GM12878 (cell line): ENCODE results near the gene ACVR1. TPM values are rescaled to one million over a fixed set of nuclear protein-coding genes. Genes with fewer than 3 reads are reported as not detected.

Source experiments
- ATAC-seq: fragments of 200-7000 bp; cut with Tn5 transposase; 3 replicates; pipeline ENCODE4 v1.9.1; 2020; ENCODE audit warnings: mild to moderate bottlenecking, moderate library complexity
- BruUV-seq: library from RNA; stranded (reverse); fragments of 400-500 nt; replicated peaks from 2 replicates; lab custom pipeline; 2021; lab: Mats Ljungman, UMichigan
- CTCF ChIA-PET: fragments of 300-600 bp; sonication (Branson Sonifier 250); formaldehyde crosslinking; extraction: SDS; loops from one replicate; lab custom pipeline; 2021; ENCODE audit warnings: inconsistent platforms; lab: Yijun Ruan, JAX
- POLR2A ChIA-PET: fragments of 350-600 bp; formaldehyde crosslinking; extraction: SDS; loops from one replicate; lab custom pipeline; 2021; ENCODE audit warnings: inconsistent platforms; lab: Charles Lee
- RAD21 ChIA-PET: fragments of 300-600 bp; sonication (Branson Sonifier 250); formaldehyde crosslinking; loops from one replicate; lab custom pipeline; 2023; ENCODE audit warnings: antibody characterized with exemption; ENCODE audit not compliant: unreplicated experiment; lab: Charles Lee
- SMC1A ChIA-PET: fragments of 300-600 bp; sonication (Branson Sonifier 250); formaldehyde crosslinking; loops from one replicate; lab custom pipeline; 2023; ENCODE audit not compliant: unreplicated experiment, uncharacterized antibody; lab: Charles Lee
- DNase-seq: peaks from one replicate; pipeline ENCODE4 v3.0.0-alpha.2; 2011; ENCODE audit warnings: low read depth, low spot score
- FAIRE-seq: peaks from 3 replicates; lab custom pipeline; 2011; peaks lifted over from hg19 to GRCh38; lab: Jason Lieb, UNC
- H2AFZ ChIP-seq: 2 replicates; pipeline ENCODE4 v1.6.0; 2011; ENCODE audit warnings: low read depth, low read length, control low read depth; ENCODE audit not compliant: control insufficient read depth
- H3K27ac ChIP-seq: 2 replicates; pipeline ENCODE4 v1.5.1; 2011; ENCODE audit warnings: control low read depth; ENCODE audit not compliant: control insufficient read depth, insufficient read depth
- H3K27me3 ChIP-seq, 2 experiments: replicated peaks in 1 of 2; 2 replicates each; pipeline versions ENCODE4 v1.6.0 to v1.6.1; 2011; ENCODE audit warnings: low read length in 1 of 2; ENCODE audit not compliant: control insufficient read depth in 2 of 2, insufficient read depth in 2 of 2
- H3K36me3 ChIP-seq, 2 experiments: 2 replicates each; pipeline ENCODE4 v1.5.1; 2011; ENCODE audit warnings: low read length in 1 of 2; ENCODE audit not compliant: control insufficient read depth in 2 of 2, insufficient read depth in 2 of 2
- H3K4me1 ChIP-seq: 2 replicates; pipeline ENCODE4 v1.6.1; 2011; ENCODE audit warnings: mild to moderate bottlenecking, low read length, moderate library complexity, mixed read lengths; ENCODE audit not compliant: control insufficient read depth, insufficient read depth
- H3K4me2 ChIP-seq: 2 replicates; pipeline ENCODE4 v1.6.0; 2011; ENCODE audit warnings: control low read depth; ENCODE audit not compliant: control insufficient read depth, insufficient read depth
- H3K4me3 ChIP-seq: fragments of 200-600 bp; sonication (generic); 2 replicates; pipeline ENCODE4 v1.5.1; 2016
- H3K79me2 ChIP-seq: 2 replicates; pipeline ENCODE4 v1.6.0; 2011; ENCODE audit warnings: low read length; ENCODE audit not compliant: control insufficient read depth, insufficient read depth
- H3K9ac ChIP-seq: 2 replicates; pipeline ENCODE4 v1.8.0; 2011; ENCODE audit warnings: low read length, control low read depth, mixed read lengths; ENCODE audit not compliant: control insufficient read depth, insufficient read depth
- H3K9me3 ChIP-seq: replicated peaks from 3 replicates; pipeline ENCODE4 v1.5.1; 2011; ENCODE audit warnings: mild to moderate bottlenecking, low read length; ENCODE audit not compliant: control insufficient read depth, insufficient read depth
- H4K20me1 ChIP-seq: 2 replicates; pipeline ENCODE4 v1.6.0; 2011; ENCODE audit not compliant: control insufficient read depth, insufficient read depth
- BCL11A ChIP-seq: IDR thresholded peaks from 2 replicates; pipeline ENCODE4 v1.6.1; 2011; ENCODE audit warnings: low read depth, low read length
- BHLHE40 ChIP-seq, 2 experiments: fragments of 450-650 bp in 1 of 2; IDR thresholded peaks; 2 replicates each; pipeline ENCODE4 v1.6.1; 2011 to 2017; ENCODE audit warnings: low read depth in 2 of 2, borderline replicate concordance in 1 of 2, improper control_type of control experiment in 1 of 2, low read length in 1 of 2, mild to moderate bottlenecking in 1 of 2
- CBX3 ChIP-seq: fragments of 200-600 bp; sonication (generic); IDR thresholded peaks from 2 replicates; pipeline ENCODE4 v1.6.1; 2016; ENCODE audit warnings: low read depth, borderline replicate concordance
- CHD1 ChIP-seq: IDR thresholded peaks from 2 replicates; pipeline ENCODE4 v1.6.1; 2012; ENCODE audit warnings: low read depth, low read length, improper control_type of control experiment
- IKZF2 ChIP-seq, 2 experiments: fragments of 450-650 bp; IDR thresholded peaks; 2 replicates each; pipeline ENCODE4 v1.6.1; 2017; ENCODE audit warnings: mild to moderate bottlenecking in 2 of 2, moderate library complexity in 2 of 2
- NFXL1 ChIP-seq: fragments of 450-650 bp; IDR thresholded peaks from 2 replicates; pipeline ENCODE4 v1.6.1; 2017; ENCODE audit warnings: antibody characterized with exemption, mild to moderate bottlenecking, borderline replicate concordance
- RAD21 ChIP-seq: IDR thresholded peaks from 2 replicates; pipeline ENCODE4 v1.6.1; 2011; ENCODE audit warnings: mild to moderate bottlenecking, low read depth, low read length, moderate library complexity; ENCODE audit not compliant: insufficient read depth
- RAD51 ChIP-seq: fragments of 450-650 bp; IDR thresholded peaks from 2 replicates; pipeline ENCODE4 v1.6.1; 2016; ENCODE audit warnings: moderate library complexity, mild to moderate bottlenecking, inconsistent platforms
- WGBS: methylation state at CpG from one replicate; pipeline ENCODE4 v1.1.6; 2016; ENCODE audit warnings: low lambda C conversion rate; ENCODE audit not compliant: insufficient replicate concordance, insufficient coverage; ENCODE audit errors: missing lambda C conversion rate; 5-methylcytosine and 5-hydroxymethylcytosine counted together
- in situ Hi-C: fragments of 300-500 bp; cut with MboI; formaldehyde crosslinking; loops from 9 replicates; pipeline ENCODE4 v1.14.3; 2018; ENCODE audit warnings: mixed read lengths
- intact Hi-C: fragments of 100-400 bp; cut with micrococcal nuclease; formaldehyde crosslinking; loops from one replicate; pipeline ENCODE4 v1.14.2; 2022; ENCODE audit not compliant: unreplicated experiment
- polyA plus RNA-seq, 11 experiments: library from polyadenylated mRNA; depleted of rRNA in 4 of 11; unstranded in 6 of 11; stranded (reverse) in 5 of 11; fragments of >200 nt; fragmentation: Nextera tagmentation in 4 of 11; fragmentation: Illumina TruSeq in 1 of 11; extraction: Ambion mirVana in 4 of 11; extraction: Trizol in 1 of 11; gene quantifications; 1 replicate in 1 of 11; 2 replicates in 10 of 11; pipeline versions ENCODE4 v1.2.1 to v1.2.3, GENCODE V29; 2011 to 2016; ENCODE audit warnings: inconsistent platforms in 2 of 11, missing spikeins in 2 of 11, low read depth in 1 of 11
- total RNA-seq, 4 experiments: library from RNA; depleted of rRNA in 3 of 4; stranded (reverse); fragments of >200 nt in 3 of 4; fragmentation: Illumina TruSeq in 1 of 4; extraction: Trizol in 1 of 4; gene quantifications; 2 replicates each; pipeline versions ENCODE4 v1.2.1 to v1.2.3, GENCODE V29; 2013 to 2021
- TF ChIP-seq, protein P1 (sequence below): fragments of 450-650 bp; IDR thresholded peaks from 2 replicates; pipeline ENCODE4 v1.6.1; 2014; ENCODE audit warnings: mild to moderate bottlenecking
- TF ChIP-seq, protein P2 (sequence below): fragments of 450-650 bp; IDR thresholded peaks from 2 replicates; pipeline ENCODE4 v1.6.1; 2017; ENCODE audit warnings: mild to moderate bottlenecking
- TF ChIP-seq, protein P3 (sequence below), 3 experiments: IDR thresholded peaks in 2 of 3; conservative IDR thresholded peaks in 1 of 3; 2 replicates each; pipeline ENCODE4 v1.5.1; 2011; ENCODE audit warnings: low read depth in 3 of 3, low read length in 3 of 3, mild to moderate bottlenecking in 3 of 3, control low read depth in 2 of 3, moderate library complexity in 2 of 3, inconsistent platforms in 1 of 3, mixed read lengths in 1 of 3; ENCODE audit not compliant: control insufficient read depth in 2 of 3, insufficient read depth in 1 of 3; ENCODE audit errors: extremely low read depth in 1 of 3

The ACVR1 gene
- total and polyA plus RNA-seq, 10 of the 15 experiments (the other 5 are each of a cell fraction or from before 2014, with no cell fraction given): 0.06 to 0.24 (median 0.14) TPM; not detected in 4

DNA sequence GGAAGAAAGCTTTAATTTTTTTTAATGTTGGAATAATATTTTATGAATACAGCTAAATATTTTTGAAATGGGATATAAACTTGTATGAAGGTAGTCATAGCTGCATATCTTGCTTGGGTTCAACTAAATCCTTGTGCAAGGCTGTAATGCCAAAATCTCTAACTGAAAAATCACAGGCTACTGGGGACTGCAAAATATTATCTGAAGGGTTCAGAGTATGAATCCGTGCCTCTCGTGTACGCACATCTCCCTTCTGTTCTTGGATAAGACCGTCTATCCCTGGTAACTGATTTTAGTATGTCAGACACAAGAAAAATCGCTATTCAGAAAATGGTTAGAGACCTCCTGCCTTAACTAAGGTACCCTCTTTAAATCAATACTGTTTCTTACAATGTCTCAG, 71.8 kb downstream of the ACVR1 start:
- SMC1A ChIA-PET: no interaction called here
- in situ Hi-C loops: no loop called here
- CTCF ChIA-PET: interaction anchor here (0.6 to 1.0 kb wide), 3 partner anchors 127 to 219 kb away, joined by 3 read pairs; no protein-coding TSS in a partner anchor

DNA sequence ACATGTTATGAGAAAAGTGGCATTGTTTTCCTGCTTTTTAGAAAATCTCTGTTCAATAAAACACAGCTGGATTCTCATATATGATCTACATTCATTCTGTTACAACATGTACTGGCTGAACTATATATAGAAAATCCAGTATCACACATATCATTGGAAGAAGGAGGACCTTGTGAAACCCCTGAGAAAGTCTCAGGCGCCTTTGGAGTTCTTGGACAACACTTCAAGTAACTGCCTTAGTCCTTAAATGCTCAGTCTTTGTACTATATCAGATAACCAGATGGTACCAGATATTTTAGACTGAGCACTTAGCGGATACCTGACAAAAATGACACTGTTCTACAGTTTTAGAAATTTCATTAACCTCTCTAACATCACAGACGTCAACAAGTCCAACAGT, 72.2 kb downstream of the ACVR1 start:
- H3K9me3 ChIP-seq: no peaks in the 10 kb centered on the region
- SMC1A ChIA-PET: no interaction called here
- H3K27me3 ChIP-seq: peaks cover 0 to 1% of the 10 kb centered on the region in 2 experiments; a peak in 2 of 4 replicates
- CTCF ChIA-PET: interaction anchor here (0.6 to 0.7 kb wide), 2 partner anchors 128 to 219 kb away, joined by 3 read pairs; no protein-coding TSS in a partner anchor
- no peak overlapping the region for H3K9ac ChIP-seq
- H3K4me3 ChIP-seq: no peak overlapping the region
- 43% methylated on average over 3 of the region's 3 CpGs for WGBS
- H3K4me2 ChIP-seq: no peak overlapping the region
- ATAC-seq (no peak), DNase-seq (no peak), FAIRE-seq (no peak)
- no peaks in the 10 kb centered on the region for H3K36me3 ChIP-seq
- POLR2A ChIA-PET: no interaction called here
- intact Hi-C loops: no loop called here
- no peaks in the 10 kb centered on the region for H4K20me1 ChIP-seq
- H3K4me1 ChIP-seq: no peaks in the 10 kb centered on the region
- in situ Hi-C loops: no loop called here
- no peak overlapping the region for H2AFZ ChIP-seq
- no peaks in the 10 kb centered on the region for H3K79me2 ChIP-seq
- H3K27ac ChIP-seq: no peak overlapping the region
- no TSS peak for BruUV-seq
- RAD21 ChIA-PET: no interaction called here
- TF ChIP-seq RAD21 (no peak), CHD1 (no peak), BHLHE40 (IDR thresholded peaks at IDR 0.05; ENCODE audit: borderline replicate concordance in 1 of 2, low read depth in 2 of 2, low read length in 1 of 2) (no peak), BCL11A (no peak), NFXL1 (no peak), IKZF2 (IDR thresholded peaks at IDR 0.05) (no peak), CBX3 (no peak)
- TF ChIP-seq, protein P1, sequence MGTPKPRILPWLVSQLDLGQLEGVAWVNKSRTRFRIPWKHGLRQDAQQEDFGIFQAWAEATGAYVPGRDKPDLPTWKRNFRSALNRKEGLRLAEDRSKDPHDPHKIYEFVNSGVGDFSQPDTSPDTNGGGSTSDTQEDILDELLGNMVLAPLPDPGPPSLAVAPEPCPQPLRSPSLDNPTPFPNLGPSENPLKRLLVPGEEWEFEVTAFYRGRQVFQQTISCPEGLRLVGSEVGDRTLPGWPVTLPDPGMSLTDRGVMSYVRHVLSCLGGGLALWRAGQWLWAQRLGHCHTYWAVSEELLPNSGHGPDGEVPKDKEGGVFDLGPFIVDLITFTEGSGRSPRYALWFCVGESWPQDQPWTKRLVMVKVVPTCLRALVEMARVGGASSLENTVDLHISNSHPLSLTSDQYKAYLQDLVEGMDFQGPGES: no peak
- TF ChIP-seq, protein P2, sequence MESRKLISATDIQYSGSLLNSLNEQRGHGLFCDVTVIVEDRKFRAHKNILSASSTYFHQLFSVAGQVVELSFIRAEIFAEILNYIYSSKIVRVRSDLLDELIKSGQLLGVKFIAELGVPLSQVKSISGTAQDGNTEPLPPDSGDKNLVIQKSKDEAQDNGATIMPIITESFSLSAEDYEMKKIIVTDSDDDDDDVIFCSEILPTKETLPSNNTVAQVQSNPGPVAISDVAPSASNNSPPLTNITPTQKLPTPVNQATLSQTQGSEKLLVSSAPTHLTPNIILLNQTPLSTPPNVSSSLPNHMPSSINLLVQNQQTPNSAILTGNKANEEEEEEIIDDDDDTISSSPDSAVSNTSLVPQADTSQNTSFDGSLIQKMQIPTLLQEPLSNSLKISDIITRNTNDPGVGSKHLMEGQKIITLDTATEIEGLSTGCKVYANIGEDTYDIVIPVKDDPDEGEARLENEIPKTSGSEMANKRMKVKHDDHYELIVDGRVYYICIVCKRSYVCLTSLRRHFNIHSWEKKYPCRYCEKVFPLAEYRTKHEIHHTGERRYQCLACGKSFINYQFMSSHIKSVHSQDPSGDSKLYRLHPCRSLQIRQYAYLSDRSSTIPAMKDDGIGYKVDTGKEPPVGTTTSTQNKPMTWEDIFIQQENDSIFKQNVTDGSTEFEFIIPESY: no peak

More for the DNA sequence above, 71.8 kb downstream of the ACVR1 start:
- no peaks in the 10 kb centered on the region for H4K20me1 ChIP-seq
- H3K4me3 ChIP-seq: no peak overlapping the region
- no peak overlapping the region for H3K27ac ChIP-seq
- intact Hi-C loops: no loop called here
- H2AFZ ChIP-seq: no peak overlapping the region
- no peak for DNase-seq
- POLR2A ChIA-PET: no interaction called here
- TF ChIP-seq RAD51 (no peak), CHD1 (no peak), RAD21 (no peak)
- TF ChIP-seq, protein P3, sequence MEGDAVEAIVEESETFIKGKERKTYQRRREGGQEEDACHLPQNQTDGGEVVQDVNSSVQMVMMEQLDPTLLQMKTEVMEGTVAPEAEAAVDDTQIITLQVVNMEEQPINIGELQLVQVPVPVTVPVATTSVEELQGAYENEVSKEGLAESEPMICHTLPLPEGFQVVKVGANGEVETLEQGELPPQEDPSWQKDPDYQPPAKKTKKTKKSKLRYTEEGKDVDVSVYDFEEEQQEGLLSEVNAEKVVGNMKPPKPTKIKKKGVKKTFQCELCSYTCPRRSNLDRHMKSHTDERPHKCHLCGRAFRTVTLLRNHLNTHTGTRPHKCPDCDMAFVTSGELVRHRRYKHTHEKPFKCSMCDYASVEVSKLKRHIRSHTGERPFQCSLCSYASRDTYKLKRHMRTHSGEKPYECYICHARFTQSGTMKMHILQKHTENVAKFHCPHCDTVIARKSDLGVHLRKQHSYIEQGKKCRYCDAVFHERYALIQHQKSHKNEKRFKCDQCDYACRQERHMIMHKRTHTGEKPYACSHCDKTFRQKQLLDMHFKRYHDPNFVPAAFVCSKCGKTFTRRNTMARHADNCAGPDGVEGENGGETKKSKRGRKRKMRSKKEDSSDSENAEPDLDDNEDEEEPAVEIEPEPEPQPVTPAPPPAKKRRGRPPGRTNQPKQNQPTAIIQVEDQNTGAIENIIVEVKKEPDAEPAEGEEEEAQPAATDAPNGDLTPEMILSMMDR (IDR thresholded peaks at IDR 0.05 in 2 of 3, conservative IDR thresholded peaks at IDR 0.05 in 1 of 3; ENCODE audit: control insufficient read depth in 2 of 3, extremely low read depth in 1 of 3, insufficient read depth in 1 of 3, low read depth in 3 of 3, low read length in 3 of 3): no peak
- 58% methylated on average over 5 of the region's 5 CpGs for WGBS
- ATAC-seq: no peak
- H3K9me3 ChIP-seq: no peaks in the 10 kb centered on the region
- no peaks in the 10 kb centered on the region for H3K4me1 ChIP-seq
- H3K9ac ChIP-seq: no peak overlapping the region
- H3K36me3 ChIP-seq: no peaks in the 10 kb centered on the region
- no peak overlapping the region for H3K4me2 ChIP-seq
- no peak for FAIRE-seq
- no TSS peak for BruUV-seq
- H3K27me3 ChIP-seq: peaks cover 0 to 1% of the 10 kb centered on the region in 2 experiments; a peak in 2 of 4 replicates
- RAD21 ChIA-PET: no interaction called here
- no peaks in the 10 kb centered on the region for H3K79me2 ChIP-seq
